Kidney tubule cell (primary cell): ENCODE measurements around the gene CREB3L1.

Experiments used
- DNase-seq: peaks from one replicate; pipeline ENCODE4 v3.0.0-alpha.2; 2018; ENCODE audit warnings: low spot score

Gene CREB3L1

DNA sequence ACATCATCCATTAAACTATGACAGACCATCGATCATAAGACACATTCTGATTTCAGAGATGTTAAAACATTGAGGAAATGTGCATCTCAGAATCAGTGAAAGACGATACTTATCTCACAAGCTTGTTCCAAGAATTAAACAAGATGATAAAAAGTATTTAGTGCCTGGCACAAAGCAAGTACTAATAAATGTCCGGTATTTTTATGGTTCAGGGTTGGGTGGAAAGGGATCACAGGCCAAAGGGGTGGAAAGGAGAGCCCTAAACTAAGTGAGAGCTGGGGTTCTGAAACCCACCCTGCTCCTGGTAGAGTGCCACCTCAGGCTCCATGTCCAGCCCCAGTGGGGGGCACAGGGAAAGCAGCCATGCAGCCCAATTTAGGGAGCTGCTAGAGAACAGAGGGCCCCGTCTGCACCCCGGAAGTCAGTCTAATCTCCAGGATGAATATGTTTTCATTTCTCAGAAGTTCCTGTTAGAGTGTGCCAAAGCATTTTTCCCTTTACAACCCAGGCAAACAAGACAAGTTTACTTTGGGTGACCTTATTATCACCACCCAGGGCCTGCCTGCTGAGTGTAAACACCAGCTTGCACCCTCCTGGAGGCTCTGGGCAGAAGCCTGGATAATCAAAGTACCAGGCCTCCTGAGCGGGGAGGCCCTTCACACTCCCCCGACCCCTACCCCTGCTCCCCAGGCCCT, 3.8 kb upstream of the CREB3L1 start:
- no peak for DNase-seq

- DNase-seq, result no peak
These were observed 1.4 kb upstream of the CREB3L1 start for GRCh38 chr11:46275964-46276641.

- DNase-seq, result peak; percentile 48
These were observed 195 bp upstream of the CREB3L1 start for GRCh38 chr11:46277313-46277621.

DNA sequence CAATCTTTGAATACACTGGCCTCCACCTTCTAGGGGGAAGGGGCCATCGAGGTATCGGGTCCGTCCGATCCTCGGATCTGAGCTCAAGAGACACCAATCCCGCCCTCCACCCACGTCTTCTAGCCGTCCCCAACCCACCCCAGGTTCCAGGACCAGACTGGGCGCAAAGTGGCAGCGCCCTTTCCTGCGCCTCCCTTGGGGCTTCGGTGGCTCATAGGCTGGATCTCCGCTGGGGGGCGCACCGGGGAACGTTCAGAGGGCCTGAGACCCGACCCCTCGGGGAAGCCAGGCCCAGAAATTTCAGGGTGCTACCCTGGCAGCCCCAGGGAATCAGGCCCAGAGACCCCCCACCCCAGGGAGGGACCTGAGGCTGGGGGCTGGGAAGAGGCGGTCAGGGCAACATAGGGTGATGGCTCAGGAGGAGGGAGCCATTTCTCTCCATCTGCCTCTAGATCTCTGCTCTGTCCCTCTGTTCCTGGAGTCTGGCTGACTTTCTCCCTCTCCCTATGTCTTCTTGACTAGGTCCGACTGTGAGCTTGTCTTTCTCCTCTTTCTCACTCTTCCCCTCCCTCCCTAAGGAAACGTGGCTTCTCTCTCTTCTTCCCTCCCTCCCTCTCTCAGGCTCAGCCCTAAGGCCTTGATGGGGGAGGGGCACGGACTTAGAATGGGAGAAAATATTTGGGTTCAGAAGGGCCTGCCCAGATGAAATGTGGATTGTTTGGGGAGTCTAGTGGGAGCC, 1.1 kb downstream of the CREB3L1 start:
- DNase-seq, result no peak

GRCh38 chr11:46279126-46280099, 2.0 kb downstream of the CREB3L1 start:
- DNase-seq, result no peak

DNA sequence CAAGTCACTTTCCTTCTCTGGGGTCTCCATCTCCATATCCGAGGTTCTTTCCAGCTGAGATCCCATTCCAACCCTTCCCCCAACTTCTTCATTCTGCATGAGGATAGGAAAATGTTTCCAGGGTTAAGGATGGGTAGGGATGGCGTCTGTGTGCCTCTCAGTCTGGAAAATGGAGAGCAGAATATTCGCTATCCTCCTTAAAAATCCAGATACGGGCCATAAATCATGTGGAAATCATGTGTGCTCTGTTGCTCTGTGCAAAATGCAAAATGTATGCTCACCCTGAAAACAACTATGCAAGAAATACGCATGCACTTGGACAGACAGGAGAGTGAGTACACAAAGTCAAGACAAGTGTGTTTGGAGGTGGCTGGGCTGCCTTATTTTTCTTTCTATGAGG, 3.2 kb downstream of the CREB3L1 start:
- DNase-seq, result no peak

DNA sequence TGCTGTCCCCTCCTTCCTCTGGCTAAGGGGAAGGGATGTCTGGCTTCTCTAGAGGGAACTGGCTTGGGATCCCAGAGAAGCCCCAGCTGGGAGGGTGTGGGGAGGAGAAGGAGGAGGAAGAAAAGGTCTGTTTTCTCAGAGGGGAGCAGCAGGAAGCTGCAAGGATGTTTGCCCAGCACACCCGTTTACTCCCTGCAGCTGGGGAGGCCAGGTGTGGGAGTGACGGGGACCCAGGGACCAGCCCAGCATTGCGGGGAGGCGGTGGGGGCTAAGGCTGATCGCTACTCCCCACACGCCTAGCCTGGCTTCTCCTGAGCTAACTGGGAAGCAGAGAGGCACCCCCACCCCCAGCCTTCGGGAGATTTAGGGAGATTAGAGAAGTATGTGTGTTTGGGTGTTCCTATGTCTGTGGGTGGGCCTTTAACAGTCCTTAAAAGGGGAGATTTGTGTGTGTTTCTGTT, 3.9 kb downstream of the CREB3L1 start:
- DNase-seq, result no peak

GRCh38 chr11:46285173-46285572, 7.7 kb downstream of the CREB3L1 start:
- no peak for DNase-seq

- DNase-seq, result no peak
These were observed 8.2 kb downstream of the CREB3L1 start for GRCh38 chr11:46285594-46286033.

GRCh38 chr11:46286789-46287188, 9.3 kb downstream of the CREB3L1 start:
- DNase-seq, result no peak

- no peak for DNase-seq
These were observed 11.0 kb downstream of the CREB3L1 start for GRCh38 chr11:46288451-46288850.

DNA sequence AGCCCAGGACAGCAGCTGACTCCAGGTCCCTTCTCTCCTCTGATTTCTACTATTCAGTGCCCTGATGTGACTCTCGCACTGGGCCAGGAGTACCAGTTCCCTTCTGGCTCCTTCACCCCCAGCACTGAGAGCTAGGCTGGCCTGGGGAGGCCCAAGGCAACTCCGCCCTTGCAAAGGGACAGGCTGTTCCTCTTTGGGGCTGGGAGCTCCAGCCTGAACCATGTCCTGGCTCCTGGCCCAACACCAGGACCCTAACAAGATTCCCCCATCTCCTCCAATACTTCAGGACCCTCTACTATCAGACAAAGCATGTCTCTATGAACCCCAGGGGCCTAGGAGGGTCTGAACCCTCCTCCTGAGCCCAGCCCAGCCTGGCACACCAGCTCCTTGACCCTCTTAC, 12.5 kb downstream of the CREB3L1 start:
- no peak for DNase-seq

DNA sequence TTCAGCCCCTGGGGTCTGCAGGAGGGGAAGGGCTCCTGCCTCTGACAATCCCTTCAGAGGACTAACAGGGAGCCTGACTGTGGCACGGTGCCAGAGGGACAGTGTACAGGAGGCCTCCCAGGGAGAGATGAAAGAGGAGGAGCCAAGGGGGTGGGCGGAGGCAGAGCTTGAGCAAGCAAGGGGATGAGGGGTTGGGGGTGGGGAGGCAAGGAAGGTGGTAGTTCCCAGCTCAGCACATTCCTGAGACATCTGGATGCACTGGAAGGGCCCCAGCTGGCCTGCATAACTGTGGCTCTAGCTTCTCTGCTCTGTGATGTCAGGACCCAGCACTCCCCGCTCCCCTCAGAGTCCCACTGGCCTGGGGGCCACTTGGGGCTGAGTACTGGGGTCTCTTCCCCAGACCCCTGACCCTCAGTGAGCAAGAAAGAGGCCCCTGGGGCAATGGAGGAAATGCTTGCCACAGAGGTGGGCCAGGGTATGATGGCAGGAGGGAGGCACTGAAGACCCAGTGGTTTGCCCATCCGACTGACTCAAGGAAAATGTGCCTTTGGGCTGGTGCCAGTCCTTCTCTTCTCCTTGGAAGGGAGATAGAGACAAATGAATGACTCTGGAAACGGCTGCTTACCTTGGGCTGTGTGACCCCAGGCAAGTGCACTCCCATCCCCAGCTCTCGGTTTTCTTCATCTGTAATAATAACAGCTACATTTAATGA, 13.3 kb downstream of the CREB3L1 start:
- peak; percentile 91 for DNase-seq

DNA sequence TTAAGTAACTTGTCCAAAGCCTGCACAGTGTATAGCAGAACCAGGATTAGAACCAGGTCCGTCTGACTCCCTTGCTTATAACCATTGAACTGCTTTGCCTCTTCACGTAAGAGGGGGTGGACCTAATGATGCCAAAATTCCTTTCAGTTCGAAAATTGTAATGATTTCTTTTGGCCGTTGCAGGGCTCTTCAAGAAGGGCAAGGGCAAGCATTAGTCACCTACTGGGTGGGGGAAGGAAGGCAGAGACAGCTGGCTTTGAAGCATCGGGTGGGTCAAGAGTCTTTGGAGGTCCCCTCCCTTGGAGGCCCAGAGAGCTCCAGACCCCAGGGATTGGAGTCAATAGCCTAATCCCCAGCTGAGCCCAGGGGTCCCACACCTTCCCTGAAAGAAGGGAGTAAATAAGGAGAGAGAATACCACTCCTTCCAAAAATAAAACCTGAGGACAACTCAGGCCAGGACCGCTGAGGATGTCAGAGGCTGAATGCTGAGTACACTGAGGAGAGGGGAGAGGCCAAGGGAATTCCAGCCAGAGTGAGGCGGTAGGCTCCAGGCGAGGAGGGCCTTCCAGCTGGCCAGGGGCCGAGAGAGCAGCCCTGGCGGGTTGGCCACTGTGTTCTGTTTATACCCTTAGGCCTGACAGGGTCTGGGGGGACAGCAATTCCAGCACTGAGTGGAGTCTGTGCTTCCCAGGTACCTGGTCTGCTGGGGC, 14.1 kb downstream of the CREB3L1 start:
- peak; percentile 42 for DNase-seq

DNA sequence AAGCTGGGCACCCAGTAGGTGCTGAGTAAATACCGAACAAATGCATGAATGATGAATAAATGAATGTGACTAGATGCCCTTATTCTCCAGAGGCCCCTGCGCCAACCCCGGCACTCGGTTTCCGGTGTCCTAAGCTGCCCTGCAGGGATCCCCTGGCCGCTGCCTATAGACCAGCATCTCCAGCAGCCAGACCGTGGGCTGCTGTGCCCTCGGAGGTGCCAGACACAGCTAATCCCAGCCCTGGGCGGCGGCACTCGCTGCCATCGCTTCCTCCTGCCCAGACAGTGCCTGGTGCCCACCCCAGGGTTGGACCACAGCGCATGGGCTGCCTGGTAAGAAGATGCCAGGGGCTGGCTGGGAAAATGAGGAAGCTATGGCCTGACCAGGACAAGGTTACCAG, 15.6 kb downstream of the CREB3L1 start:
- no peak for DNase-seq

DNA sequence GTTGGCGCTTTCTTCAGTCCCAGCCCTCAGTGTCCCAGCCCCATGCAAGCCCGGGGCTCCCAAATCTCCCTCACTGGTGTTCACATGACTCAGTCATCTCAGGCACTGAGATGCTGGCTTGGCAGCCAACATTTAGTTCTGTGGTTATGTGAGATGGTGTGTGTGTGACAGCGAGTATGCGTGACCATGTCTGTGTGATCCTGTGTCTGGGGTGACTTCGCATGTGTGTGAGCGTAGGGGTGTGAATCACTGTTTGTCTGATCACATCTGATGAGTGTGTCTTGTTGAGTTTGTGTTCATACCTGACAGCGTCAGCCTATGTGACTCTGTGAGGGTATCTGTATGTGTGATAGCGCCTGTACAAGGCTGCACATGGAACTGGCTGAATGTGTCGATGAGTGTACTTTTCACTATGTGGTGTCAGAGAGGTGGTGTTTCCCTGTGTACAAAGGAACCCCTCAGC, 16.2 kb downstream of the CREB3L1 start:
- peak; percentile 93 for DNase-seq

- DNase-seq, result peak; percentile 87
These were observed 17.2 kb downstream of the CREB3L1 start for GRCh38 chr11:46294365-46295309.

DNA sequence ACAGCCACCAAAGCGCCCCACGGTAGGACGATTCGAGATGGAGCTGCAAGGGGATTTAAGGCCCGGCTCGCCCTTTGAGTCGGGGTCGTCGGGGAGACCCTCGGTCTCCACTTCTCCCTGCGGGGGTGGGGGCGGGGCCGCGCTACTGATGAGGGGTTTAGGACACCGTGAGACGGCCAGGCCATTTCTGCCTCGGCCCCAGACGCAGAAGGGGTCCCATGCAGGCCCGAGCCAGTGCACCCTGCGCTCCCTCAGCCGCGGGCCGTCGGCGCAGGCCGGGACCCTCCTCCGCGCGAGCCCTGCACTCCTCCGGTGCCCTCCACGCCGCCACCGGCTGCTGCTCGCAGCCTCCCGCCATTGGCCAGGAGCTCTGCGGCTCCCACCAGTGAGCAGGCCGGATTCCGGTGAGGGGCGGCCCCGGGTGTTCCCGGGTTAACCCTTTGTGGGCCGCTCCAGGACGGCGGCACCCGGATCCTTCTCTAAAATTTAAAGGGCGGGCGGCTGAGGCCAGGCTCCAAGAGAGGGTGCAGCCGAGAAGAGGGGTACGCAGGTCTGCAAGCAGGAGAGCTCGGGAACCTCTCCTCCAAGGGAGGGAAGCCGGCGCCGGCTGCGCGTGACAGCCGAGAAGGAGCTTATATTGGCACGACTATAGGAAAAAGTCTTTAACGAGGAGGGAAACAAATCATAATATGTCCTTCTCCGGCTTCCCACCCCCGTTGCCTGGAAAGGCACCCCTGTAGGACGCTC, 18.0 kb downstream of the CREB3L1 start:
- DNase-seq, result peak; percentile 80
